Liver (tissue), 9 donors: ENCODE measurements around the gene KIF6. TPM values are rescaled to one million over a fixed set of nuclear protein-coding genes. Genes with fewer than 3 reads are reported as not detected.

ENCODE experiments used
- DNase-seq: peaks from one replicate; pipeline ENCODE4 v3.0.0-alpha.2; 2017; ENCODE audit warnings: low spot score
- H3K27ac ChIP-seq, 2 donors: one replicate each; pipeline ENCODE4 v1.7.0; 2013; ENCODE audit warnings: inconsistent platforms in 2 of 2, low read length in 2 of 2, control low read depth in 1 of 2, low read depth in 1 of 2, mild to moderate bottlenecking in 1 of 2
- H3K27me3 ChIP-seq, 4 donors: one replicate each; pipeline versions ENCODE4 v1.6.1 to v1.7.0; 2013; ENCODE audit warnings: low read length in 3 of 4, inconsistent platforms in 1 of 4, mild to moderate bottlenecking in 1 of 4, moderate library complexity in 1 of 4; ENCODE audit not compliant: control insufficient read depth in 4 of 4, insufficient read depth in 4 of 4
- H3K36me3 ChIP-seq, 4 donors: one replicate each; pipeline versions ENCODE4 v1.6.1 to v1.7.0; 2013; ENCODE audit warnings: low read length in 3 of 4, mild to moderate bottlenecking in 3 of 4, low read depth in 1 of 4, moderate library complexity in 1 of 4; ENCODE audit not compliant: control insufficient read depth in 4 of 4, insufficient read depth in 3 of 4
- H3K4me1 ChIP-seq, 4 donors: one replicate each; pipeline versions ENCODE4 v1.6.1 to v1.7.0; 2013; ENCODE audit warnings: low read length in 3 of 4, mild to moderate bottlenecking in 3 of 4, moderate library complexity in 1 of 4; ENCODE audit not compliant: control insufficient read depth in 4 of 4, insufficient read depth in 4 of 4
- H3K4me3 ChIP-seq, 3 donors: one replicate each; pipeline versions ENCODE4 v1.6.1 to v1.7.0; 2013; ENCODE audit warnings: low read length in 3 of 3, control low read depth in 1 of 3, low read depth in 1 of 3, mild to moderate bottlenecking in 1 of 3
- H3K9ac ChIP-seq, 2 donors: one replicate each; pipeline ENCODE4 v1.7.0; 2013; ENCODE audit warnings: low read length in 2 of 2, mild to moderate bottlenecking in 2 of 2, moderate library complexity in 2 of 2, control low read depth in 1 of 2, low read depth in 1 of 2
- H3K9me3 ChIP-seq, 4 donors: one replicate each; pipeline versions ENCODE4 v1.6.1 to v1.7.0; 2013; ENCODE audit warnings: low read length in 3 of 4; ENCODE audit not compliant: control insufficient read depth in 4 of 4
- ATF3 ChIP-seq: IDR thresholded peaks from 2 replicates; pipeline ENCODE4 v1.6.1; 2016; ENCODE audit warnings: antibody characterized with exemption
- CTCF ChIP-seq: fragments of 150-350 bp; IDR thresholded peaks from 2 replicates; pipeline ENCODE4 v1.5.1; 2017; ENCODE audit warnings: improper control_type of control experiment, low read depth, low read length; ENCODE audit not compliant: missing input control
- EGR1 ChIP-seq, 2 donors: IDR thresholded peaks; 2 replicates each; pipeline ENCODE4 v1.6.1; 2016 to 2018; ENCODE audit warnings: antibody characterized with exemption in 2 of 2, low read depth in 2 of 2
- FOXA2 ChIP-seq: IDR thresholded peaks from 2 replicates; pipeline ENCODE4 v1.6.1; 2016; ENCODE audit warnings: antibody characterized with exemption
- GABPA ChIP-seq, 2 donors: IDR thresholded peaks in 1 of 2; conservative IDR thresholded peaks in 1 of 2; 2 replicates each; pipeline ENCODE4 v1.6.1; 2016; ENCODE audit warnings: antibody characterized with exemption in 2 of 2, mild to moderate bottlenecking in 1 of 2, moderate library complexity in 1 of 2
- HNF4A ChIP-seq, 2 donors: conservative IDR thresholded peaks; 2 replicates each; pipeline ENCODE4 v1.6.1; 2016; ENCODE audit warnings: antibody characterized with exemption in 2 of 2, mild to moderate bottlenecking in 2 of 2
- JUND ChIP-seq, 2 donors: IDR thresholded peaks; 2 replicates each; pipeline ENCODE4 v1.6.1; 2016; ENCODE audit warnings: antibody characterized with exemption in 2 of 2
- NR2F2 ChIP-seq: IDR thresholded peaks from 2 replicates; pipeline ENCODE4 v1.6.1; 2016; ENCODE audit warnings: antibody characterized with exemption
- RAD21 ChIP-seq, 2 donors: IDR thresholded peaks; 2 replicates each; pipeline ENCODE4 v1.6.1; 2016; ENCODE audit warnings: antibody characterized with exemption in 2 of 2, mild to moderate bottlenecking in 2 of 2
- REST ChIP-seq: IDR thresholded peaks from 2 replicates; pipeline ENCODE4 v1.6.1; 2016; ENCODE audit warnings: antibody characterized with exemption, mild to moderate bottlenecking
- RXRA ChIP-seq, 2 donors: IDR thresholded peaks; 2 replicates each; pipeline ENCODE4 v1.6.1; 2017 to 2018; ENCODE audit warnings: antibody characterized with exemption in 2 of 2, mild to moderate bottlenecking in 1 of 2
- SP1 ChIP-seq: IDR thresholded peaks from 2 replicates; pipeline ENCODE4 v1.6.1; 2018; ENCODE audit warnings: antibody characterized with exemption, mild to moderate bottlenecking
- YY1 ChIP-seq: IDR thresholded peaks from 2 replicates; pipeline ENCODE4 v1.6.1; 2016; ENCODE audit warnings: antibody characterized with exemption, mild to moderate bottlenecking
- ZBTB33 ChIP-seq: IDR thresholded peaks from 2 replicates; pipeline ENCODE4 v1.6.1; 2016; ENCODE audit warnings: antibody characterized with exemption
- WGBS: extraction: QIAGEN DNeasy Blood & Tissue Kit; methylation state at CpG from one replicate; pipeline ENCODE4 v1.1.7; 2013; 5-methylcytosine and 5-hydroxymethylcytosine counted together
- polyA plus RNA-seq, 2 donors: library from polyadenylated mRNA; stranded (reverse) in 1 of 2; unstranded in 1 of 2; fragments of 200-250 nt in 1 of 2; fragments of >200 nt in 1 of 2; fragmentation: Nextera tagmentation in 1 of 2; extraction: Ambion mirVana in 1 of 2; gene quantifications; one replicate each; pipeline versions ENCODE4 v1.2.1 to v1.2.3, GENCODE V29; 2013 to 2015
- total RNA-seq, 2 donors: library from RNA; depleted of rRNA; stranded (reverse); fragments of >200 nt; gene quantifications; one replicate each; pipeline ENCODE4 v1.2.3, GENCODE V29; 2014
- donor health status: healthy.
- donor health status: healthy.
- donor health status: healthy.
- donor health status: healthy.
- donor health status: healthy.

Gene KIF6
- total and polyA plus RNA-seq, 4 donors = 0.17 to 7.5 (median 0.29) TPM

- no peak for TF ChIP-seq HNF4A (conservative IDR thresholded peaks at IDR 0.05)
- TF ChIP-seq RXRA (IDR thresholded peaks at IDR 0.05) = peak; percentile 47 to 59
- no peak for TF ChIP-seq JUND (IDR thresholded peaks at IDR 0.05)
- TF ChIP-seq RAD21 (IDR thresholded peaks at IDR 0.05) = peak in 1 of 2 donors; percentile 29
- TF ChIP-seq NR2F2 = peak; percentile 44
These were observed 338.7 kb downstream of the KIF6 start for GRCh38 chr6:39386487-39386886.

GRCh38 chr6:39381550-39382140 lies 343.6 kb downstream of the KIF6 start:
- peaks cover 0 to 18% (median 17%) of the 10 kb centered on the region in 4 donors for H3K4me1 ChIP-seq
- DNase-seq = no peak
- no peak for TF ChIP-seq CTCF
- no peak overlapping the region for H3K27ac ChIP-seq
- no peak overlapping the region for H3K4me3 ChIP-seq
- WGBS = 89% methylated on average over 5 of the region's 5 CpGs
- no peaks in the 10 kb centered on the region for H3K36me3 ChIP-seq
- no peak overlapping the region for H3K9ac ChIP-seq
- no peaks in the 10 kb centered on the region for H3K27me3 ChIP-seq
- no peaks in the 10 kb centered on the region for H3K9me3 ChIP-seq

More at GRCh38 chr6:39386487-39386886, 338.7 kb downstream of the KIF6 start:
- WGBS = 71% methylated on average over 3 of the region's 3 CpGs
- Histone ChIP-seq H3K27me3 (no peaks in the 10 kb centered on the region), H3K9ac (no peak overlapping the region), H3K27ac (no peak overlapping the region), H3K4me3 (no peak overlapping the region), H3K36me3 (no peaks in the 10 kb centered on the region), H3K9me3 (no peaks in the 10 kb centered on the region), H3K4me1 (no peaks in the 10 kb centered on the region)
- no peak for DNase-seq

GRCh38 chr6:39380837-39381549 lies 344.2 kb downstream of the KIF6 start:
- Histone ChIP-seq H3K27me3 (no peaks in the 10 kb centered on the region), H3K4me1 (peaks cover 0 to 21% (median 17%) of the 10 kb centered on the region in 4 donors), H3K4me3 (no peak overlapping the region), H3K9me3 (no peaks in the 10 kb centered on the region), H3K27ac (no peak overlapping the region), H3K36me3 (no peaks in the 10 kb centered on the region), H3K9ac (no peak overlapping the region)
- DNase-seq = no peak
- TF ChIP-seq REST (no peak), ATF3 (no peak), FOXA2 (no peak), GABPA (IDR thresholded peaks at IDR 0.05 in 1 of 2, conservative IDR thresholded peaks at IDR 0.05 in 1 of 2) (no peak), YY1 (no peak), SP1 (no peak), ZBTB33 (no peak), EGR1 (IDR thresholded peaks at IDR 0.05; ENCODE audit: low read depth in 2 of 2) (no peak), HNF4A (conservative IDR thresholded peaks at IDR 0.05) (no peak), RAD21 (IDR thresholded peaks at IDR 0.05) (no peak)
- WGBS = 90% methylated on average over 6 of the region's 6 CpGs
